ENCODE results near the gene DUSP9. TPM values are rescaled to one million over a fixed set of nuclear protein-coding genes. Genes with fewer than 3 reads are reported as not detected.

Gene DUSP9
- total RNA-seq, 1 experiment from 2014 or later, result not detected

GRCh38 chrX:153642051-153642654, 4.8 kb upstream of the DUSP9 start:
- H3K4me2 ChIP-seq (ENCODE audit: low read depth, low read length, poor library complexity, severe bottlenecking), result no peak overlapping the region

GRCh38 chrX:153642655-153643430, 4.2 kb upstream of the DUSP9 start:
- Histone ChIP-seq H3K9ac (ENCODE audit: low read length) (no peak overlapping the region), H3K9me2 (replicated peaks; ENCODE audit: insufficient read depth, low read length) (no peaks in the 10 kb centered on the region), H3K4me3 (ENCODE audit: low read length) (no peak overlapping the region), H3K79me2 (ENCODE audit: low read length) (no peaks in the 10 kb centered on the region), H3K4me1 (ENCODE audit: low read length) (no peaks in the 10 kb centered on the region), H3K36me3 (ENCODE audit: insufficient read depth, low read length) (no peaks in the 10 kb centered on the region), H3K27me3 (ENCODE audit: low read length) (no peaks in the 10 kb centered on the region), H3K4me2 (ENCODE audit: low read depth, low read length, poor library complexity, severe bottlenecking) (no peak overlapping the region), H4K20me1 (ENCODE audit: insufficient read depth, low read depth, low read length) (no peaks in the 10 kb centered on the region), H3K9me3 (ENCODE audit: low read length) (no peaks in the 10 kb centered on the region), H2AFZ (ENCODE audit: low read length) (no peak overlapping the region), H3K27ac (ENCODE audit: low read length) (no peak overlapping the region)
- DNase-seq, result no peak

More at GRCh38 chrX:153642051-153642654, 4.8 kb upstream of the DUSP9 start:
- Histone ChIP-seq H3K4me3 (ENCODE audit: low read length) (no peak overlapping the region), H4K20me1 (ENCODE audit: insufficient read depth, low read depth, low read length) (no peaks in the 10 kb centered on the region), H3K9me3 (ENCODE audit: low read length) (no peaks in the 10 kb centered on the region), H3K36me3 (ENCODE audit: insufficient read depth, low read length) (no peaks in the 10 kb centered on the region), H3K4me1 (ENCODE audit: low read length) (no peaks in the 10 kb centered on the region), H3K27me3 (ENCODE audit: low read length) (no peaks in the 10 kb centered on the region), H3K9ac (ENCODE audit: low read length) (no peak overlapping the region), H3K27ac (ENCODE audit: low read length) (no peak overlapping the region), H3K9me2 (replicated peaks; ENCODE audit: insufficient read depth, low read length) (no peaks in the 10 kb centered on the region), H2AFZ (ENCODE audit: low read length) (no peak overlapping the region), H3K79me2 (ENCODE audit: low read length) (no peaks in the 10 kb centered on the region)
- DNase-seq, result no peak

DNA sequence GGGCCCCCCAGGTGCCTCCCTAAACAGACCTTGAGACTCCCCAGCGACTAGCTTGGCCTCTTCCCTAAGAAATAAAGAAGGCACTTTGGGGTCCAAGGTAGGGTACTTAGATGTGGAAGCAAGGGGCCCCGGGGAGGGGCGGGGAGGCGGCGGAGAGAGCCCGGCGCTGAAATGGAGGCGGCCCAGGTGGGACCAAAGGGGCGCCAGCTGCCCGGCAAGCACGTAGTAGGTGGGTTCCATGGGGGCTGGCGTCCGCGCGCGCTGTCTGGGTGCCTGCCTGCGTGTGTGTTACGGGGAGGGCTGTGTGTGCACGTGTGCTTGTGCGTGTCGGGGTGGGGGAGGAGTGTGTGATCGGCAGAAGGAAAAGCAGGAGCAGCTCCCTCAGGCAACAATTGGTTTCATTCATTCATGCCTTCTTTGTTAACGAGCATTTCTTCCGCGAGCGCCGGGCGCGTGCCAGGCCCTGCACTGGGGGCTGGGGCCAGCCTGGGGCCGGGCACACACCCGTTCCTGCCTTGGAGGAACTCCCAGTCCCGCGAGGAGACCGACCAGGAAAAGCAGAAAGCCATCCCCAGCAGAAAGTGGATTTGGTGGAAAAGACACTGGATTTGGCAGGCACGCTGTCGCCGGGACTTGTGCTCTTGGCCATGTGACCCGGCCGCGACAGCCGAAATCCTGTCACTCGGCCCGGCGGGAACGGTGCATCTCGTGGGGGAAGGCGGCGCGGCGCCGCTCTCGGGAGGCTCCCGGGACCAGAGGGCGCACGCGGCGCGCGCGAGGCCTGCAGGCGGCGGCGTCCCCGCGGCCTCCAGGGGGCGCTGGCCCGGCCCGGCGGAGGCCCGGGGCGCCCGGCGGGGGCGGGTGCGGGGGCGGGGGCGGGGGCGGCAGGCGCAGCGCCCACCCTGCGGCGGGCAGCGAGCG, 3.3 kb upstream of the DUSP9 start:
- no peaks in the 10 kb centered on the region for H3K9me3 ChIP-seq (ENCODE audit: low read length)
- no peak overlapping the region for H2AFZ ChIP-seq (ENCODE audit: low read length)
- no peak overlapping the region for H3K4me3 ChIP-seq (ENCODE audit: low read length)
- no peaks in the 10 kb centered on the region for H4K20me1 ChIP-seq (ENCODE audit: insufficient read depth, low read depth, low read length)
- no peak overlapping the region for H3K4me2 ChIP-seq (ENCODE audit: low read depth, low read length, poor library complexity, severe bottlenecking)
- DNase-seq, result no peak
- H3K36me3 ChIP-seq (ENCODE audit: insufficient read depth, low read length), result no peaks in the 10 kb centered on the region
- no peaks in the 10 kb centered on the region for H3K27me3 ChIP-seq (ENCODE audit: low read length)
- H3K9ac ChIP-seq (ENCODE audit: low read length), result no peak overlapping the region
- no peaks in the 10 kb centered on the region for H3K79me2 ChIP-seq (ENCODE audit: low read length)
- H3K27ac ChIP-seq (ENCODE audit: low read length), result no peak overlapping the region
- no peaks in the 10 kb centered on the region for H3K9me2 ChIP-seq (replicated peaks; ENCODE audit: insufficient read depth, low read length)
- no peaks in the 10 kb centered on the region for H3K4me1 ChIP-seq (ENCODE audit: low read length)

DNA sequence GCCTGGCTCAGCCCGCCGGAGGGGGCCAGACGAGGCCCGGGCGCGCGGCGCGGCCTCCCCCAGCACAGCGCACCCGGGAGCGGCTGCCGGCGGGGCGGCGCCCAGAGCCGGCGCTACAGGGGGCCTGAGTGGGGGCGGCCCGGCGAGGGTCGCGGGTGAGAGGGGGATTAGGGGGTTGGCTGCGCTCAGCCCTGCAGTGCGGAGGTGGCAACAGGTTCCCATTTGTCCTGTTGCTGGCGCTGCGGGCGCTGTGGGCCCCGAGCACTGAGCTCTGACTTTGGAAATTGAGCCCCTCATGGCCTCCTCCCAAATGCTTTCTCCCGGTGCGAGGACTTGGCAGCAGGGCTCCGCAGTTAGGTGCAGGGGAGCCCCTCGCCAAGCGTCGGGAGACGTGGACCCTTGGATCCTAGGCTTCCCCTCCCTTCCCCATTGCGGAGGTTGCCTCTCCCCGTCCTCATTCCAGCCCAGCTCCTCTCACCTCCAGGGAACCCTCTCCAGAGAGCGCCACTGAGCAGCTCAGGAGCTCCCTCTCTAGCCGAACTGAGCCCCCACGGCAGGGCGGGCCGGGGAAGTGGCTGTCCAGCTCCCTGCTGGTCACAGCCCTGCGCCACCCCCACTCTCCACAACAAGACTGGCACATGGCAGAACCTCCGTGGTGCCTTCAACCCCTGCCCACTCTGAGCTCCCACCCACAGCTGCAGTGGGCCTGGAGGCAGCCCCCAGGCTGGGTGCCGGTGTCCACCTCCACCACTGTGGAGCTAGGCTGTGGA, 2.5 kb upstream of the DUSP9 start:
- H3K27me3 ChIP-seq (ENCODE audit: low read length), result no peaks in the 10 kb centered on the region
- no peak overlapping the region for H3K9ac ChIP-seq (ENCODE audit: low read length)

GRCh38 chrX:153645151-153645550, 1.9 kb upstream of the DUSP9 start:
- H3K4me3 ChIP-seq (ENCODE audit: low read length), result no peak overlapping the region
- no peak overlapping the region for H3K27ac ChIP-seq (ENCODE audit: low read length)
- no peak overlapping the region for H3K4me2 ChIP-seq (ENCODE audit: low read depth, low read length, poor library complexity, severe bottlenecking)
- no peaks in the 10 kb centered on the region for H4K20me1 ChIP-seq (ENCODE audit: insufficient read depth, low read depth, low read length)
- no peaks in the 10 kb centered on the region for H3K9me3 ChIP-seq (ENCODE audit: low read length)
- no peaks in the 10 kb centered on the region for H3K9me2 ChIP-seq (replicated peaks; ENCODE audit: insufficient read depth, low read length)
- H3K4me1 ChIP-seq (ENCODE audit: low read length), result no peaks in the 10 kb centered on the region
- H3K27me3 ChIP-seq (ENCODE audit: low read length), result no peaks in the 10 kb centered on the region
- no peak for DNase-seq
- H3K36me3 ChIP-seq (ENCODE audit: insufficient read depth, low read length), result no peaks in the 10 kb centered on the region
- no peaks in the 10 kb centered on the region for H3K79me2 ChIP-seq (ENCODE audit: low read length)
- H2AFZ ChIP-seq (ENCODE audit: low read length), result no peak overlapping the region
- H3K9ac ChIP-seq (ENCODE audit: low read length), result no peak overlapping the region

More for the DNA sequence above, 2.5 kb upstream of the DUSP9 start:
- Histone ChIP-seq H3K79me2 (ENCODE audit: low read length) (no peaks in the 10 kb centered on the region), H3K9me3 (ENCODE audit: low read length) (no peaks in the 10 kb centered on the region), H3K9me2 (replicated peaks; ENCODE audit: insufficient read depth, low read length) (no peaks in the 10 kb centered on the region), H3K4me1 (ENCODE audit: low read length) (no peaks in the 10 kb centered on the region), H2AFZ (ENCODE audit: low read length) (no peak overlapping the region), H3K36me3 (ENCODE audit: insufficient read depth, low read length) (no peaks in the 10 kb centered on the region), H4K20me1 (ENCODE audit: insufficient read depth, low read depth, low read length) (no peaks in the 10 kb centered on the region), H3K4me2 (ENCODE audit: low read depth, low read length, poor library complexity, severe bottlenecking) (no peak overlapping the region), H3K4me3 (ENCODE audit: low read length) (no peak overlapping the region), H3K27ac (ENCODE audit: low read length) (no peak overlapping the region)
- no peak for DNase-seq

DNA sequence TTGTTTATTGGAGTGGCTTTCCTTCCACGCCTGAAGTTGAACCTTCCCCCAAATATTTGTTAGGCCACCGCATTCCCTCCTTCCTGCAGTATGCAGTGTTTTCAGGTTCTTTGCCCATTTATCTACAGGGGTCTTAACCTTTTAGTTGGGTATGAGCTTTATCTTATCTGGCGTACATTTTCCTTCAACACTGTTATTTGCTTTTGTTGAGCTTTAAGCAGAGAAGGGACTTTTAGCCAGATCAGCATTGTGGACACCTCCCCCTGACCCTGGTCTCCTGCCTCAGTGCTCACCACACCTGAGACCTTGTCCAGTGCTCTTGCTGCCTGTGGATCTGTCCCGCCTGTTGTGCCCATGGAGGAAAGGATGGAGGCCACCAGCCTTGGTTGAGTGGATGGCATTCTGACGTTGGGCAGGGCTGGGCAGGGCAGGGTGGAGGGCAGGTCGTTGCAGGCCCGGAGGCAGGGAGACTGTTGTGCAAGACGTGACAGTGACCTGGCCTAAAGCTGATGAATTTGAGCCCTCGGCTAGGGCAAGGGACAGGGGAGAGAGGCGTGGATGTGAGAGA, 998 bp upstream of the DUSP9 start:
- H3K27me3 ChIP-seq (ENCODE audit: low read length), result no peaks in the 10 kb centered on the region
- no peaks in the 10 kb centered on the region for H3K79me2 ChIP-seq (ENCODE audit: low read length)
- H3K9me2 ChIP-seq (replicated peaks; ENCODE audit: insufficient read depth, low read length), result no peaks in the 10 kb centered on the region
- H3K4me3 ChIP-seq (ENCODE audit: low read length), result no peak overlapping the region
- no peak overlapping the region for H3K27ac ChIP-seq (ENCODE audit: low read length)
- H2AFZ ChIP-seq (ENCODE audit: low read length), result no peak overlapping the region
- no peaks in the 10 kb centered on the region for H3K9me3 ChIP-seq (ENCODE audit: low read length)
- no peak overlapping the region for H3K4me2 ChIP-seq (ENCODE audit: low read depth, low read length, poor library complexity, severe bottlenecking)
- no peaks in the 10 kb centered on the region for H3K36me3 ChIP-seq (ENCODE audit: insufficient read depth, low read length)
- DNase-seq, result no peak
- no peaks in the 10 kb centered on the region for H3K4me1 ChIP-seq (ENCODE audit: low read length)
- H3K9ac ChIP-seq (ENCODE audit: low read length), result no peak overlapping the region
- no peaks in the 10 kb centered on the region for H4K20me1 ChIP-seq (ENCODE audit: insufficient read depth, low read depth, low read length)

DNA sequence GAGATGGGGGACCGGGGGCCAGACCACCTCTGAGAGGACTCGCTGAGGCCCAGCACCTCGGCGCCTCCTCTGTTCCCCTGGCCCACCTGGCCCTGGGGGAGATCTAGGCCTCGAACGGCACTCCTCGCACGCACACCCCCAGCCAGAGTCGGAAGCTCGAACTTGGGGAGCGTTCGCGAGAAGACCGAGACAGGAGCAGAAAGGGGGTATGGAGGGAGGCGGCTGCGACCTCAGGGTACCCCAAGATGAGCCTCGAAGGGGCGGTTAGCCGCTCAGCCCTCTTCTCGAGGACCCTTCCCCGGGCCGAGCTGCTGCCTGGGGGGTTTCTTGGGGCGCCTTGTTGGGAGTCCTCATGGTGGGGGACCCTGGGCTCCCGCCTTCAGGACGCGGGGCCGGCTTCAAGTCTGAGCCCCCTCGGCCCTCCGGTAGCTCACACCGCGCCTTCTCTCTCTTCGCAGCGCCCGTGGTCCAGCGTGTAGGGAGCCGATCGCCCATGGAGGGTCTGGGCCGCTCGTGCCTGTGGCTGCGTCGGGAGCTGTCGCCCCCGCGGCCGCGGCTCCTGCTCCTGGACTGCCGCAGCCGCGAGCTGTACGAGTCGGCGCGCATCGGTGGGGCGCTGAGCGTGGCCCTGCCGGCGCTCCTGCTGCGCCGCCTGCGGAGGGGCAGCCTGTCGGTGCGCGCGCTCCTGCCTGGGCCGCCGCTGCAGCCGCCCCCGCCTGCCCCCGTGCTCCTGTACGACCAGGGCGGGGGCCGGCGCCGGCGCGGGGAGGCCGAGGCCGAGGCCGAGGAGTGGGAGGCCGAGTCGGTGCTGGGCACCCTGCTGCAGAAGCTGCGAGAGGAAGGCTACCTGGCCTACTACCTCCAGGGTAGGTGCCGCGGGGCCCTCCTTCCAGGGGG, 706 bp downstream of the DUSP9 start:
- no peaks in the 10 kb centered on the region for H3K9me2 ChIP-seq (replicated peaks; ENCODE audit: insufficient read depth, low read length)
- H3K9ac ChIP-seq (ENCODE audit: low read length), result no peak overlapping the region
- H3K4me2 ChIP-seq (ENCODE audit: low read depth, low read length, poor library complexity, severe bottlenecking), result no peak overlapping the region
- no peaks in the 10 kb centered on the region for H3K36me3 ChIP-seq (ENCODE audit: insufficient read depth, low read length)
- H3K79me2 ChIP-seq (ENCODE audit: low read length), result no peaks in the 10 kb centered on the region
- H3K27ac ChIP-seq (ENCODE audit: low read length), result no peak overlapping the region
- H3K4me1 ChIP-seq (ENCODE audit: low read length), result no peaks in the 10 kb centered on the region
- DNase-seq, result no peak
- H4K20me1 ChIP-seq (ENCODE audit: insufficient read depth, low read depth, low read length), result no peaks in the 10 kb centered on the region
- no peak overlapping the region for H3K4me3 ChIP-seq (ENCODE audit: low read length)
- H3K27me3 ChIP-seq (ENCODE audit: low read length), result no peaks in the 10 kb centered on the region
- H3K9me3 ChIP-seq (ENCODE audit: low read length), result no peaks in the 10 kb centered on the region
- no peak overlapping the region for H2AFZ ChIP-seq (ENCODE audit: low read length)

Data from Karpas-422 (cell line).